D341Med (cell line): ENCODE results near the gene MTMR3.
A peak's percentile ranks its signal among the peaks of the same experiment; 100 is the strongest.

ENCODE experiments used
- DNase-seq: peaks from one replicate; pipeline ENCODE4 v3.0.0; 2012; ENCODE audit warnings: low spot score

Gene MTMR3

DNA sequence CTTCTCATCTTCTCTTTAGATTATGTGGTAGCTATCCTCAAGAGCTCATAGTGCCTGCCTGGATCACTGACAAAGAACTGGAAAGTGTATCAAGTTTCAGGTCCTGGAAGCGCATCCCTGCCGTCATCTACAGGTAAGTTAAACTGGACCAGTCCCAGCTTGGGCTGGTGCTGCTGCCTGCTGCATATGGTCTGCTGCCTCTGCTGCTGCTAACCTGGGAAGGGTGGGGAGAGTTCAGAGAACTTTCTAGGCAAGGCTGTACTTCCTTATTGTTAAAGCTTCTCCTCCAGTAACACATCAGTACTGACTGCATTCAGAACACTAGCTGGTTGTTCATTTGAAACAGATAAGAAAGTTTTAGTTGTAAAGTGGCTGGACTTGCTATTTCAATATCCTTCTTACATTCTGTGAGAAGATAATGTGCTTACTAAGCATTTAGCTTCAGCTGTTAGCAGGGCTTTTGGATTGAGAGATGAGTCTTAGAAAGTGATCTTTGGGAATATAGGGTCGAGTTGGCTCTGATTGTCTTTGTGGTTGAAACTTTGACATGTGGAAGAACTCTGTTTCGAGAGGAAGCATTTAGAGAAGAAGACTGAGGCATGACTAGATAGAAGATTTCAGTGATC, 120.0 kb downstream of the MTMR3 start:
- DNase-seq = no peak

- no peak for DNase-seq
Observed at GRCh38 chr22:30004101-30004500, 121.1 kb downstream of the MTMR3 start.

GRCh38 chr22:30004694-30005093, 121.7 kb downstream of the MTMR3 start:
- no peak for DNase-seq

DNA sequence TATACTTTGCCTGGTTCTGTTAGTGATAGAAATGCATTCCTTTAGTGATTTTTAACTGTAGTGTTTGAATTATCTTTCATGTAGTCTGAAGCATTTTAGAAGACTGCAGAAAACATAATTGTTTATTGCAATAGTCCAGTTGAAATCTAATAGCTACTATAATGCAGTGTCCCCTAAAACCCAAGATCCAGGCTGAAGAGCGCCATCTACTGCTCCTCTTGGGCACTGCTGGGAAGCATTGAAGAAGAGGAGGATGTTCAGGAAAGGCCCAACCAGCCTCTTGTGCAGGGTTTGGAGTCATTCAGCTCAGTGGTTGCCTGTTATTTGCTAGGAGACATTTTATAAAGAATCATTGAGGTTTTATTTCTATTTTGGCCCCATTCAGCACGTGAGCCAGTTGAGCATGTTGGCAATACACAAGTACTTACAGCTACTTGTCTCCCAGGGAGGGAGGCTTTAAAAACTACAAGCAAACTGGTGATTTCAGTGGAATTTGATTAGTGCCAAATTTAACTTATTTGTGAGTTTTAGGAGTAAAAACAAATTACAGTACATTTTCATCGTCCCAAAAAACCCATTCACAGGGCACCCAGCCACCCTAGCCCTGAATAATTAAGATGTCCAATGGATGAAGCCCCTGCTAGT, 122.4 kb downstream of the MTMR3 start:
- peak; percentile 75 for DNase-seq

GRCh38 chr22:30007361-30007760, 124.4 kb downstream of the MTMR3 start:
- no peak for DNase-seq

GRCh38 chr22:30008401-30008800, 125.4 kb downstream of the MTMR3 start:
- DNase-seq = no peak

GRCh38 chr22:30009478-30009877, 126.5 kb downstream of the MTMR3 start:
- no peak for DNase-seq

GRCh38 chr22:30010789-30011405, 127.9 kb downstream of the MTMR3 start:
- DNase-seq = no peak

DNA sequence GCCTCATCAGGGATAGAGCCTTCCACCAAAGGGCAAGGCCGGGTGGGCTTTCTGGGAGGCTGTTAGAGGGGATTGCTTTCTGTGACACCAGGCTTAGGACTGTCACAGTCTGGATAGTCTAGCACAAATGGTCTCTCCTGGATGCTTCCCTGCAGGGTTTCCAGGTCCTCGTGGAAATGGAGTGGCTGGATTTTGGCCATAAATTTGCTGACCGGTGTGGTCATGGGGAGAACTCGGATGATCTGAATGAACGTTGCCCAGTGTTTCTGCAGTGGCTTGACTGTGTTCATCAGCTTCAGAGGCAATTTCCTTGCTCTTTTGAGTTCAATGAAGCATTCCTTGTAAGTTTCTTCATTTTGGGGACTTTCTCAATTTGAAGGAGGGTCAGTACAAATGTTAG, 130.2 kb downstream of the MTMR3 start:
- DNase-seq = no peak

- DNase-seq = no peak
Observed at GRCh38 chr22:30014244-30014643, 131.3 kb downstream of the MTMR3 start.

DNA sequence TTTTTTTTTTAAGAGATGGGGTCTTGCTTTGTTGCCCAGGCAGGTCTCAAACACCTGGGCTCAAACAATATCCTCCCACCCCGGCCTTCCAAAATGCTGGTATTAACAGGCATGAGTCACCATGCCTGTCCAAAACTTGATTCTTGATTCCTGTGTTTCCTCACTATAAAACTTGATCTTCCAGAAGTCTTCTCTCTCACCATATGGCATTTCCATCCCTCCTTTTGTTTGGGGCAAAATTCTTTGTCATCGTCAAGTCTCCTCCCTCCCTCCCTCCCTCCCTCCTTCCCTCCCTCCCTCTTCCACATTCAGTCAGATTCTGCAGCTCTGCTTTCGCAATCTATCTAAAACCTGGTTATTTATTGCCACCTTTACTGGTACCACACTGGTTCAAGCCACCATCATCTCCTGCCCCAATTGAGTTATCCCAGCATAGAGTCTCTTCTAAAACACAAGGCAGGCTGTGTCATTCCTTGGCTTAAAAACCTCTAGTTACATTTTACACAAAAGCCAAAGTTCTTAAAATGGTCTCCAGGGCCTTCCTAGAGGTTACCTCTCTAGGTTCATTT, 132.3 kb downstream of the MTMR3 start:
- DNase-seq = no peak

DNA sequence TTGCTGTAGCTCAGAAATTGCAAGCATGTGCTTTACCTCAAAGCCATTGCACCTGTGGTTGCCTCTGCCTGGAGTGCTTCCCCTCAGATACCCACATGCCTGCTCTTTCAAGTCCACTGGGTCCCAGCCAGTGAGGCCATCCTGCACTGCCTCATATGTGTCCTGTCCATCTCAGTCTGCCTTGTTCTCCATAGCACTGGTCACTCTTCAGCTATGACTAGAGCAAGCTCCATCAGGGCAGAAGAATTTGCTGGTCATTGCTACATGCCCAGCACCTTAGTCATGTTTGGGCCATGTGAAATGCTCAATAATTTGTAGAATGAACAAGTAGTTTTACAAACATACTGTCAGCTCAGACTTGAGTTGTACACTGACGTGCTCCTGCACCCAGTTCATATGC, 132.9 kb downstream of the MTMR3 start:
- DNase-seq = no peak

- no peak for DNase-seq
Observed at GRCh38 chr22:30016596-30016995, 133.6 kb downstream of the MTMR3 start.

- no peak for DNase-seq
Observed at GRCh38 chr22:30017375-30018223, 134.6 kb downstream of the MTMR3 start.

DNA sequence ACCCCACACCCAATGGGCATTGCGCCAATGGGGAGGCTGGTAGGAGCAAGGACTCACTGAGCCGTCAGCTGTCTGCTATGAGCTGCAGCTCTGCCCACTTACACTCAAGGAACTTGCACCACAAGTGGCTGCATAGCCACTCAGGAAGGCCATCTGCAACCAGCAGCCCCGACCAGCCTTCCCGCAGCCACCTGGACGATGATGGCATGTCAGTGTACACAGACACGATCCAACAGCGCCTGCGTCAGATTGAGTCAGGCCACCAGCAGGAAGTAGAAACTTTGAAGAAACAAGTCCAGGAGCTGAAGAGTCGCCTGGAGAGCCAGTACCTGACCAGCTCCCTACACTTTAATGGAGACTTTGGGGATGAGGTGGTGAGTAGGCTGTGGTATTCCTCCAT, 137.5 kb downstream of the MTMR3 start:
- DNase-seq = no peak

DNA sequence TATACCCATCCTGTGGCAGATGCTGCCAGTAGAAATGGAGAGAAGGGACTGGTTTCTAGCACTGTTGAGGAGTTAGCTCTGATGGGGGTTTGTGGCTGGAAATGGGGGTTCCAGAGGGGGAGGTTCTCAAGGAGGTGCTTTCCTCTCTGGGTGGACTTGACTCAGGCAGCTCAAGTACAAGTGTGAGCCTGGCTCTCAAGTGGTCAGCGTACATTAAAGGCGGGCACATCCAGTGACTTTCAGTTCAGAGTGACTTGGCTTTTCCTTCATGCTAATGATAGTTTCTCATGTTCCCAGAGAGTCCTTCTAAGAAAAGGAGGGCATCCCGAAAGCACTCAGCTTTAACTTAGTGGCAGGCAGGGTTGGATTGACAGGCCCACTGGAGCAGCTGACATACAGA, 138.4 kb downstream of the MTMR3 start:
- no peak for DNase-seq

GRCh38 chr22:30021881-30022619, 139.1 kb downstream of the MTMR3 start:
- no peak for DNase-seq

DNA sequence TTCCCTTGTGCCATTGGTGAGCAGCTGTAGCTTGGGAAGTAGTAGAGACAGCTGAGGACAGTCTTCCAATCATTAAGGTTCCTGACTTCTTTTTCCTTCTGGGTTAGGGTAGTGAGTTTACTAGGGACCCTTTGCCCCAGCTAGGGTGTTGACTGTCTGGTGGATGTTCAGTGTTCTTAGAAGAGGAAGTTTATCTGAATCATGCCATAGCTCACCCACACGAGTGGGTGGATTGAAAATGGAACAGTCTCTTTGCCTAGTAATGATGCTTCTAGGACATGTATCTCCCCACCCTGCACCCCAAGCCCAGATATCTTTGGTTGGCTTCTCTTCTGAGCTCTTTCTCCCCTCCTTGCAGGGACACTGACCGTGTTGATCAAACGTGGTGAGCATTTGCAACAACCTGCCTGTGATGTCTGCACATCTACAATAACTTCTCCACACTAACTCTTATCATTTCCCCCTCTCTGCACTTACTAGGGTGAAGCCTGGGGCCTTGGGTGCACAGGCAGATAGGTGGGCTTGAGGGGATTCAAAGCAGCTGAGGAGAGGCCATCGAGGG, 140.2 kb downstream of the MTMR3 start:
- DNase-seq = no peak

- no peak for DNase-seq
Observed at GRCh38 chr22:30024231-30024630, 141.3 kb downstream of the MTMR3 start.

DNA sequence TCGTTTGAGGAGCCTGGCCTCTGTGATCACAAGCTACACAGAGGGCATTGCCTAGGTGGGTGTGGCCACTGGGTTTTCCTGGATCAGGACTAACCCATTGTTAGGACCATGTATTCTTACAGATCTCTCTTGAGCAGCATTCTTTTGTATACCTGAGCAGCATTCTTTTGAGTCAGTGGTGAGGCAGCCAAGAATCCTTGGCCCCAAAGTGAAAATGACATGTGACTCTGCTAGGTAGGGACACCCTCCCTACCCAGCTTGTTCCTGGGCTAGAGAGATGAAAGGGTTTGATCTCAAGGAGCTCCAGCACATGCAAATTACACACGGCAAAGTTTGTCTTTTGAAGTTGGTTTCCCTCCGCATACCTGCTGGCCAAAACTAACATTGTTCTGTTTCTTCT, 142.2 kb downstream of the MTMR3 start:
- no peak for DNase-seq

DNA sequence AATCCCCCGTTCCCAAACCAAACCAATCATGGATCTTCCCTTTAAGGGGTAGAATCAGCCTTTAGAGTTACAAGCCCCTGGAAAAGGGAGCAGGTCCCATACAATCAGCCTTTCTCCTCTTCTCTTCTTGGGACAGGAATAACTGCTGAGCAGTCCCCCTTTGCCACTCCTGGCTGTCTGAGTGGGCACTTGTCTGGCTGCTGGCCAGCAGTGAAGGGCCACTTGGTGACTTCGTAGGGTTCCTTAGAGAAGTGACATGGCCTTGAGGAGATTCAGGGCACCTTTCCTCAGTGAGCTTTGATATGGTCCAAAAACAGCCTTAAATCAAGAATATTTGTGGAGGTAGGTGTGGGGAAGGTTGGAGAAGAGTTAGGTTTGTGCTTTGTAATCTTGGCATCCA, 143.8 kb downstream of the MTMR3 start:
- DNase-seq = no peak
